Measurements from ENCODE around the gene AGAP1. TPM values are rescaled to one million over a fixed set of nuclear protein-coding genes. Genes with fewer than 3 reads are reported as not detected.

The AGAP1 gene
- total RNA-seq, 1 experiment from 2014 or later = 23.4 TPM

- Histone ChIP-seq H3K36me3 (no peaks in the 10 kb centered on the region), H3K27me3 (replicated peaks) (no peaks in the 10 kb centered on the region), H3K9me3 (replicated peaks) (no peaks in the 10 kb centered on the region), H3K4me1 (replicated peaks) (peaks cover 18% of the 10 kb centered on the region), H3K4me3 (no peak overlapping the region), H3K27ac (no peak overlapping the region)
- DNase-seq (ENCODE audit: low read depth in 1 of 2, low spot score in 2 of 2) = no peak
Observed at GRCh38 chr2:235608200-235608887, 114.5 kb downstream of the AGAP1 start.

- Histone ChIP-seq H3K4me3 (no peak overlapping the region), H3K27me3 (replicated peaks) (no peaks in the 10 kb centered on the region), H3K27ac (no peak overlapping the region), H3K36me3 (no peaks in the 10 kb centered on the region), H3K9me3 (replicated peaks) (no peaks in the 10 kb centered on the region), H3K4me1 (replicated peaks) (peaks cover 23% of the 10 kb centered on the region)
- no peak for DNase-seq (ENCODE audit: low read depth in 1 of 2, low spot score in 2 of 2)
Observed at GRCh38 chr2:235609321-235609720, 115.5 kb downstream of the AGAP1 start.

GRCh38 chr2:235609746-235610145 lies 115.9 kb downstream of the AGAP1 start:
- no peaks in the 10 kb centered on the region for H3K9me3 ChIP-seq (replicated peaks)
- no peaks in the 10 kb centered on the region for H3K36me3 ChIP-seq
- H3K27ac ChIP-seq = no peak overlapping the region
- H3K4me1 ChIP-seq (replicated peaks) = peaks cover 27% of the 10 kb centered on the region
- DNase-seq (ENCODE audit: low read depth in 1 of 2, low spot score in 2 of 2) = no peak
- no peaks in the 10 kb centered on the region for H3K27me3 ChIP-seq (replicated peaks)
- H3K4me3 ChIP-seq = no peak overlapping the region

GRCh38 chr2:235610696-235611257 lies 116.9 kb downstream of the AGAP1 start:
- Histone ChIP-seq H3K9me3 (replicated peaks) (no peaks in the 10 kb centered on the region), H3K36me3 (no peaks in the 10 kb centered on the region), H3K4me1 (replicated peaks) (peaks cover 25% of the 10 kb centered on the region), H3K27ac (no peak overlapping the region), H3K27me3 (replicated peaks) (no peaks in the 10 kb centered on the region), H3K4me3 (no peak overlapping the region)
- DNase-seq (ENCODE audit: low read depth in 1 of 2, low spot score in 2 of 2) = no peak

- H3K9me3 ChIP-seq (replicated peaks) = no peaks in the 10 kb centered on the region
Observed at GRCh38 chr2:235611349-235611748, 117.5 kb downstream of the AGAP1 start.

GRCh38 chr2:235611756-235612155 lies 117.9 kb downstream of the AGAP1 start:
- H3K4me1 ChIP-seq (replicated peaks) = peaks cover 22% of the 10 kb centered on the region
- no peak overlapping the region for H3K27ac ChIP-seq
- no peaks in the 10 kb centered on the region for H3K9me3 ChIP-seq (replicated peaks)

More at GRCh38 chr2:235611349-235611748, 117.5 kb downstream of the AGAP1 start:
- no peak overlapping the region for H3K4me3 ChIP-seq
- H3K36me3 ChIP-seq = no peaks in the 10 kb centered on the region
- no peak for DNase-seq (ENCODE audit: low read depth in 1 of 2, low spot score in 2 of 2)
- peaks cover 20% of the 10 kb centered on the region for H3K4me1 ChIP-seq (replicated peaks)
- no peak overlapping the region for H3K27ac ChIP-seq
- H3K27me3 ChIP-seq (replicated peaks) = no peaks in the 10 kb centered on the region

GRCh38 chr2:235612181-235612950 lies 118.5 kb downstream of the AGAP1 start:
- Histone ChIP-seq H3K27me3 (replicated peaks) (no peaks in the 10 kb centered on the region), H3K4me3 (no peak overlapping the region), H3K36me3 (no peaks in the 10 kb centered on the region), H3K4me1 (replicated peaks) (peaks cover 28% of the 10 kb centered on the region), H3K27ac (no peak overlapping the region), H3K9me3 (replicated peaks) (no peaks in the 10 kb centered on the region)
- no peak for DNase-seq (ENCODE audit: low read depth in 1 of 2, low spot score in 2 of 2)

More at GRCh38 chr2:235611756-235612155, 117.9 kb downstream of the AGAP1 start:
- Histone ChIP-seq H3K27me3 (replicated peaks) (no peaks in the 10 kb centered on the region), H3K36me3 (no peaks in the 10 kb centered on the region), H3K4me3 (no peak overlapping the region)
- DNase-seq (ENCODE audit: low read depth in 1 of 2, low spot score in 2 of 2) = no peak

GRCh38 chr2:235613649-235614048 lies 119.8 kb downstream of the AGAP1 start:
- DNase-seq (ENCODE audit: low read depth in 1 of 2, low spot score in 2 of 2) = no peak
- Histone ChIP-seq H3K27me3 (replicated peaks) (no peaks in the 10 kb centered on the region), H3K4me1 (replicated peaks) (peaks cover 41% of the 10 kb centered on the region), H3K4me3 (no peak overlapping the region), H3K9me3 (replicated peaks) (no peaks in the 10 kb centered on the region), H3K27ac (no peak overlapping the region), H3K36me3 (no peaks in the 10 kb centered on the region)

GRCh38 chr2:235614176-235614860 lies 120.5 kb downstream of the AGAP1 start:
- Histone ChIP-seq H3K4me1 (replicated peaks) (peaks cover 43% of the 10 kb centered on the region), H3K27me3 (replicated peaks) (no peaks in the 10 kb centered on the region), H3K4me3 (no peak overlapping the region), H3K36me3 (no peaks in the 10 kb centered on the region), H3K27ac (no peak overlapping the region), H3K9me3 (replicated peaks) (no peaks in the 10 kb centered on the region)
- no peak for DNase-seq (ENCODE audit: low read depth in 1 of 2, low spot score in 2 of 2)

- H3K27ac ChIP-seq = no peak overlapping the region
- H3K4me1 ChIP-seq (replicated peaks) = peaks cover 43% of the 10 kb centered on the region
- H3K4me3 ChIP-seq = no peak overlapping the region
- no peaks in the 10 kb centered on the region for H3K27me3 ChIP-seq (replicated peaks)
- DNase-seq (ENCODE audit: low read depth in 1 of 2, low spot score in 2 of 2) = no peak
- H3K36me3 ChIP-seq = no peaks in the 10 kb centered on the region
- no peaks in the 10 kb centered on the region for H3K9me3 ChIP-seq (replicated peaks)
Observed at GRCh38 chr2:235614900-235615712, 121.3 kb downstream of the AGAP1 start.

GRCh38 chr2:235616885-235617284 lies 123.0 kb downstream of the AGAP1 start:
- H3K27me3 ChIP-seq (replicated peaks) = no peaks in the 10 kb centered on the region
- no peaks in the 10 kb centered on the region for H3K36me3 ChIP-seq
- no peaks in the 10 kb centered on the region for H3K9me3 ChIP-seq (replicated peaks)
- H3K27ac ChIP-seq = no peak overlapping the region
- no peak for DNase-seq (ENCODE audit: low read depth in 1 of 2, low spot score in 2 of 2)
- H3K4me1 ChIP-seq (replicated peaks) = peaks cover 43% of the 10 kb centered on the region
- H3K4me3 ChIP-seq = no peak overlapping the region

GRCh38 chr2:235618039-235618438 lies 124.2 kb downstream of the AGAP1 start:
- Histone ChIP-seq H3K36me3 (no peaks in the 10 kb centered on the region), H3K9me3 (replicated peaks) (no peaks in the 10 kb centered on the region), H3K27ac (peak overlapping the region; percentile 23; the same call in 1 of the 2 replicates), H3K4me3 (no peak overlapping the region), H3K27me3 (replicated peaks) (no peaks in the 10 kb centered on the region), H3K4me1 (replicated peaks) (peaks cover 43% of the 10 kb centered on the region)
- peak in 1 of 2 experiments; percentile 73 for DNase-seq (ENCODE audit: low read depth in 1 of 2, low spot score in 2 of 2)

- H3K36me3 ChIP-seq = no peaks in the 10 kb centered on the region
Observed at GRCh38 chr2:235619544-235619943, 125.7 kb downstream of the AGAP1 start.

More at GRCh38 chr2:235619544-235619943, 125.7 kb downstream of the AGAP1 start:
- H3K4me3 ChIP-seq = no peak overlapping the region
- no peak overlapping the region for H3K27ac ChIP-seq
- no peaks in the 10 kb centered on the region for H3K27me3 ChIP-seq (replicated peaks)
- H3K4me1 ChIP-seq (replicated peaks) = peaks cover 36% of the 10 kb centered on the region
- H3K9me3 ChIP-seq (replicated peaks) = no peaks in the 10 kb centered on the region
- no peak for DNase-seq (ENCODE audit: low read depth in 1 of 2, low spot score in 2 of 2)
